ENCODE results near the gene SETD1A.

Gene SETD1A

DNA sequence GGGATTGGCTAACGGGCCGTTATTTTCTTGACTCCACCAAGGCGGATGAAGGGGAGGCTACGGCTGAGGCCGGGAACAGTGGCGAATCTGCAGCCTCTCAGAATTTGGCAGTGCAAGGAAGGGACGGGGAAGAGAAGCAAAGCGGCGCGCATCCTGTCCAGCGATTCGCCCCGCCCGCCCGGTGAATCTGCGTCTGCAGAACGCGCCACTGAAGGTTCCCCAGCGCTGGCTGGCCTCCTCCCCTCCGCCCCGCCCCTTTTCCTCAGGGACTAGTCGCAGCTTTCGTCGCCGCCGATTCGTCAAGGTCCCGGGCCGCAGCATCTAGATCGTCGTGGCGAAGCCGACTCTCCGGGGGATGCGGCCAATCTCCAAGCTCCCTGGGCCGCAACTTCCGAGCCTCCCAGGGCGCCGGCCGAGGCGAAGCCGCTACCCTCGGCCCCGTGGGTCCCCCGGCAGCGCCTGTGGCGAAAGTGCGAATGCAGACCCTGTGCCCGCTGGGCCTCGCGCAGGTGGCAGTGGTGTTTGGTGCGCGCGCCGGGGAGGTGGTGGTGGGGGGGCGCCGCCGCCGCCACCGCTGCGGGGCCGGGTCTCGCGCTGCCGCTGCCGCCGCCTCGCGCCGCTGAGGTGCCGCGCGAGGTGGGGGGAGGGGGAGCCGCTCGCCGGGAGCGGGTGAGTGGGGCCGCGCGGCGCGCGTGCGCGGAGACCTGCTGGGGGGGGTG is at the start of gene SETD1A:
Gene SETD1A, plus strand, starts transcription at position 299 of the 719 bp plus-strand sequence. CDS start 978 bp downstream, outside the sequence.
- in situ Hi-C loops (cut with MboI; ENCODE audit: low sequenced_read_pairs), result loop anchor here (25.0 kb wide), 1 partner anchor 755 kb away; a partner anchor contains a TSS
- H3K9me3 ChIP-seq, result no peaks in the 10 kb centered on the region

DNA sequence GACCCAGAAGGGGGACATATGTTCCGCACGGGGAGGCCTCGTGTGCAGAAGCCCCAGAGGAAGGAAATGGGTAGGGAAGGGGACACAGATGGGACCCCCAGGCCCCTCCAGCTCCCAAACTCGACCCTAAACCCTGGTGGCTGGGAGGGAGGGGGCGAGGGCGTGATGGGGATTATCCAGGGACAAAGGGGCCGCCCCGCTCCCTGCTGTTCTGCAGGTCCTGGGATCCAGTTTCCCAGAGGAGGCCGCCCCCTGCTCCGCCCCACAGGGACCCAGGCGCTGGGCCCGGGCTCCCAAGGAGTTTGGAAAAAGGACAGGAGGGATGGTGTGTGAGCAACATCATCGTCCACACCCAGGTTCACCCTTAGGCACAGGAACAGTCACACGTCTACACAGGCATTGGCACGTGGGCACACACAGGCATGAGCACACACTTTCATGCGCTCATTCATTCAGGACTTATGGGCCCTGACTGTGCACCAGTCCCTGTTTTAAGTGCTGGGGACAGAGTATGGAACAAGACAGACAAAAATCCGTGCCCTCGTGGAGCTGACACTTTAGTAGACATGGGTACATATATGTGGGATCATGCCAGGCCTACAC is 47.0 kb upstream of the SETD1A start:
- no peaks in the 10 kb centered on the region for H3K36me3 ChIP-seq (replicated peaks)
- H3K4me1 ChIP-seq, result peaks cover 4% of the 10 kb centered on the region; the same call in 1 of the 2 replicates
- DNase-seq (ENCODE audit: low spot score in 2 of 2), result peak in 1 of 2 experiments; percentile 35
- H3K9me3 ChIP-seq, result no peaks in the 10 kb centered on the region
- in situ Hi-C loops (cut with MboI; ENCODE audit: low sequenced_read_pairs), result loop anchor here (25.0 kb wide), 1 partner anchor 523 kb away; the partner anchor contains the start of genes SEPTIN1 and ZNF48
- no peaks in the 10 kb centered on the region for H3K27me3 ChIP-seq (ENCODE audit: low read depth)
- H3K4me3 ChIP-seq, result no peak overlapping the region

More for the DNA sequence above, at the start of gene SETD1A:
- peak; percentile 89 to 98 for DNase-seq (ENCODE audit: low spot score in 2 of 2)
- peaks cover 14% of the 10 kb centered on the region for H3K4me1 ChIP-seq
- H3K36me3 ChIP-seq (replicated peaks), result peaks cover 38% of the 10 kb centered on the region
- H3K4me3 ChIP-seq, result peak within 1 kb of the TSS; percentile 100
- no peaks in the 10 kb centered on the region for H3K27me3 ChIP-seq (ENCODE audit: low read depth)

DNA sequence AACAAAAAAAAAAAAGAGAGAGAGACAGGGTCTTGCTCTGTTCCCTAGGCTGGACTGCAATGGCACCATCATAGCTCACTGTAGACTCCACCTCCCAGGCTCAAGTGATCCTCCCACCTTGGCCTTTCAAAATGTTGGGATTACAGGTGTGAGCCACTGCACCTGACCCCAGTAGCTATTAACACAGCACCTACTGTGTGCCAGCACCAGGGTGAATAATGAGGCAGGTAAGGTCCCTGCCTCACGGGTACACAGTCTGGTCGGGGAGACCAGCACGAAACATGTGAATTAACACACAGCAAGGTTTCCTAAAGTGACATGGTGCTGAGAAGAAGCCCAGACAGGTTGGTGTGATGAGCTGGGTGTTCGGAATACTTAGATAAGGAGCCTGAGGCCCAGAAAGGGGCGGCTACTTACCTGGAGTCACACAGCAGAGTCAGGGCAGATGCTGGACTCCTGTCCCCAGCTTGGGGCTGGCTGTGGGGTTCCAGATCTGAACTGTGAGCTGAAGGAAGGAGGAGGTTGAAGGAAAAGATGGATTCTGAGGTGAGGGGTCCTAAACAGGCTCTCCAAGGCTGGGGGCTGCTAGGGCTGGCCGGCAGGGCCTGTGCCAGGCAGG is 44.7 kb upstream of the SETD1A start:
- in situ Hi-C loops (cut with MboI; ENCODE audit: low sequenced_read_pairs), result loop anchor here (25.0 kb wide), 1 partner anchor 526 kb away; the partner anchor contains the start of genes SEPTIN1 and ZNF48
- Histone ChIP-seq H3K4me1 (no peaks in the 10 kb centered on the region), H3K27me3 (ENCODE audit: low read depth) (no peaks in the 10 kb centered on the region), H3K4me3 (no peak overlapping the region), H3K9me3 (no peaks in the 10 kb centered on the region), H3K36me3 (replicated peaks) (no peaks in the 10 kb centered on the region)
- DNase-seq (ENCODE audit: low spot score in 2 of 2), result no peak

DNA sequence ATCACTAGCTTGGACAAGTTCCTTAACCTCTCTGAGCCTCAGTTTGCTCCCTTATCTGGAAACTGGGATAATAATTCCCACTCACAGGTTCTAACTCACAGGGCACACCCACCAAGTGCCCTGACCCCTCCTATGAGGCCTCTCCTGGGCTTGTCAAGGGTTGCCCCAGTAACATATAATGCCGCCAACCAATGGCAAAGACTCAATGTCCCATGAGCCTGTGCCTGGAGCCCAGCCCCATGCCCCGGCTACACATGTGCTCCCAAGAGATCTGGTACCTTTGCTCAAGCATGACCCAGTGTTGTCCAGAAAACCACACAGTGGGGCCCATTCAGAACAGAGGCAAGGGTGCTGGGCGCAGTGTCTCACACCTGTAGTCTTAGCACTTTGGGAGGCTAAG is 42.7 kb upstream of the SETD1A start:
- H3K27me3 ChIP-seq (ENCODE audit: low read depth), result no peaks in the 10 kb centered on the region
- no peaks in the 10 kb centered on the region for H3K36me3 ChIP-seq (replicated peaks)
- H3K9me3 ChIP-seq, result no peaks in the 10 kb centered on the region
- in situ Hi-C loops (cut with MboI; ENCODE audit: low sequenced_read_pairs), result loop anchor here (5.0 to 25.0 kb wide), 2 partner anchors 73 to 528 kb away; partner anchors contain the start of genes SEPTIN1 and ZNF48
- no peak overlapping the region for H3K4me3 ChIP-seq
- H3K4me1 ChIP-seq, result no peaks in the 10 kb centered on the region
- no peak for DNase-seq (ENCODE audit: low spot score in 2 of 2)

DNA sequence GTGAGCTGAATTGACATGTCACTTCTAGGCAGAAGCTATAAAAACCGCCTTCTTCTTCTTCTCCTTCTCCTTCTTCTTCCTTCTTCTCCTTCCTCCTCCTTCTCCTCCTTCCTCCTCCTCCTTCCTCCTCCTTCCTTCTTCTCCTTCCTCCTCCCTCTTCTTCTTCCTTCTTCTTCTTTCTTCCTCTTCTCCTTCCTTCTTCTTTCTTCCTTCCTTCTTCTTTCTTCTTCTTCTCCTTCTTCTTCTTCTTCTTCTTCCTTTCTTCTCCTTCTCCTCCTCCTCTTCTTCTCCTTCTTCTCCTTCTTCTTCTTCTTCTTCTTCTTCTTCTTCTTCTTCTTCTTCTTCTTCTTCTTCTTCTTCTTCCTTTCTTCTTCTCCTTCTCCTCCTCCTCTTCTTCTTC is 38.9 kb upstream of the SETD1A start:
- Histone ChIP-seq H3K4me1 (no peaks in the 10 kb centered on the region), H3K9me3 (no peaks in the 10 kb centered on the region), H3K4me3 (no peak overlapping the region), H3K36me3 (replicated peaks) (no peaks in the 10 kb centered on the region), H3K27me3 (ENCODE audit: low read depth) (no peaks in the 10 kb centered on the region)
- in situ Hi-C loops (cut with MboI; ENCODE audit: low sequenced_read_pairs), result loop anchor here (5.0 to 25.0 kb wide), 2 partner anchors 76 to 531 kb away; partner anchors contain the start of genes SEPTIN1 and ZNF48
- no peak for DNase-seq (ENCODE audit: low spot score in 2 of 2)

GRCh38 chr16:30920891-30921290 is 36.7 kb upstream of the SETD1A start:
- Histone ChIP-seq H3K36me3 (replicated peaks) (no peaks in the 10 kb centered on the region), H3K27me3 (ENCODE audit: low read depth) (no peaks in the 10 kb centered on the region), H3K4me3 (no peak overlapping the region), H3K4me1 (no peaks in the 10 kb centered on the region; the same call in 1 of the 2 replicates), H3K9me3 (no peaks in the 10 kb centered on the region)
- DNase-seq (ENCODE audit: low spot score in 2 of 2), result no peak
- in situ Hi-C loops (cut with MboI; ENCODE audit: low sequenced_read_pairs), result loop anchor here (25.0 kb wide), 1 partner anchor 534 kb away; the partner anchor contains the start of genes SEPTIN1 and ZNF48

- in situ Hi-C loops (cut with MboI; ENCODE audit: low sequenced_read_pairs), result loop anchor here (25.0 kb wide), 1 partner anchor 534 kb away; the partner anchor contains the start of genes SEPTIN1 and ZNF48
- H3K27me3 ChIP-seq (ENCODE audit: low read depth), result no peaks in the 10 kb centered on the region
- H3K9me3 ChIP-seq, result no peaks in the 10 kb centered on the region
- H3K36me3 ChIP-seq (replicated peaks), result peaks cover under 1% of the 10 kb centered on the region; the same call in 1 of the 2 replicates
- peak overlapping the region; percentile 51 for H3K4me3 ChIP-seq
- H3K4me1 ChIP-seq, result no peaks in the 10 kb centered on the region; the same call in 1 of the 2 replicates
- DNase-seq (ENCODE audit: low spot score in 2 of 2), result no peak
Measured at GRCh38 chr16:30921459-30921747, 36.2 kb upstream of the SETD1A start.

DNA sequence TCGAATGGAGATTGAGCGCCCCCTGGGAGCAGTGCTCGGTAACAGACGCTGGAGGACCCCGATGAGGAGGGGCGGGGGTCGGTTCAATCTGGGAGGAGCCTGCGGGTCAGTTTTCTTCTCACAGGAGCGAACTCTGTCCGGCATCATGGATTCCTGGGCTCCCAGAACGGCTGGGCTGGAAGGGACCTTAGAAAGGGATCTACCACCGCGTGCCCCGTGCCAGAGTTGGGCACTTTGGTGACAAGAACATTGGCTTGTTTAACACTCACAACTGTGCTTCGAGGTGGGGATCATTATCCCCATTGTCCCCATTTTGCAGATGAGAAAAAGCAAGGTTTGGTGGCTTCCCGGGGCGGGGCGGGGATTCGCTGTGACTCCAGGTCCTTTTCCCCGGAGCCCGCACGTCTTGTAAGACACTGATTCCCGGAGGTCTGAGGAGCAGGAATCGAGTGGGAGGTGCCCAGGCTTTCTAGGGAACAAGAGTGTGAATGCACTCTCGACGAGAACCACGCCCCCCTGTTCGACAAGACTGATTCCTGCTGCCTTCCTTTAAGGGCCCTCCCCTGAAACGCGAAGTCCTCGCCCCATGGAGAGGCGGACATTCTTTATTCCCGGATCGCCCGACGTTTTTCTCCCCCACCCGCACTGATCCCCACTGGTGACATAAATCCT is 35.7 kb upstream of the SETD1A start:
- peak overlapping the region; percentile 51 for H3K4me3 ChIP-seq
- no peaks in the 10 kb centered on the region; the same call in 1 of the 2 replicates for H3K4me1 ChIP-seq
- peaks cover 5% of the 10 kb centered on the region for H3K36me3 ChIP-seq (replicated peaks)
- DNase-seq (ENCODE audit: low spot score in 2 of 2), result peak; percentile 89 to 98
- no peaks in the 10 kb centered on the region for H3K27me3 ChIP-seq (ENCODE audit: low read depth)
- in situ Hi-C loops (cut with MboI; ENCODE audit: low sequenced_read_pairs), result loop anchor here (25.0 kb wide), 1 partner anchor 535 kb away; the partner anchor contains the start of genes SEPTIN1 and ZNF48
- no peaks in the 10 kb centered on the region for H3K9me3 ChIP-seq

- Histone ChIP-seq H3K4me3 (peak overlapping the region; percentile 51), H3K4me1 (no peaks in the 10 kb centered on the region; the same call in 1 of the 2 replicates), H3K27me3 (ENCODE audit: low read depth) (no peaks in the 10 kb centered on the region), H3K9me3 (no peaks in the 10 kb centered on the region), H3K36me3 (replicated peaks) (peaks cover 11% of the 10 kb centered on the region)
- in situ Hi-C loops (cut with MboI; ENCODE audit: low sequenced_read_pairs), result loop anchor here (25.0 kb wide), 1 partner anchor 535 kb away; the partner anchor contains the start of genes SEPTIN1 and ZNF48
- peak; percentile 99 to 100 for DNase-seq (ENCODE audit: low spot score in 2 of 2)
Measured at GRCh38 chr16:30922420-30922959, 35.1 kb upstream of the SETD1A start.

DNA sequence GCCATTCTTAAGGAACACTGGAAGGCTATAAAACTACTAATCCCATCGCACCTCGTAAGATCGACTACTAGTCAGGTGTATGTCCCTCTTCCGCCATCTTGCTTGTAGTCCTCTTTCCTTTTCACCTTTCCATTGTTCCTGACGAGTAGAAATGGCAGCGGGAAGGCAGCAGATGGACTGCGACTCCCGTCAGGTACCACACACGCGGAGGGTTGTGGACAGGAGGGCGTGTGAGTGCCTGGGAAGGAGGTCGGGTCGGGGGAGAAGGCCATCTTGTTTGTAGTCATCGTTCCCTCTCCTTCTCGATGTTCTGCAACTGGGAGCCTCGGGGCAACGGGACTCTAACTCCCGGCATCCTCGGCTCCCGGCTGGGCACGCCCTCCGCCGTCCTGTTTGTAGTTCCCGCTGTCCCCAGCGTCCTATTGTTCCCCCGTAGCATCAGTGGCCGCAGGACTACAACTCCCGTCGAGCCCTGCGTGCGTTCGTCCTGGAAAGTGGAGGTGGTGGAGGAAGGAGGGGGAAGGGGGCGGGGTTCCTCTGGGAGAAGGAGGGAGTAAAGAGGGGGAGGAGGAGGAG is 34.5 kb upstream of the SETD1A start:
- peak overlapping the region; percentile 51 for H3K4me3 ChIP-seq
- no peaks in the 10 kb centered on the region for H3K9me3 ChIP-seq
- peak; percentile 100 for DNase-seq (ENCODE audit: low spot score in 2 of 2)
- H3K36me3 ChIP-seq (replicated peaks), result peaks cover 13% of the 10 kb centered on the region
- in situ Hi-C loops (cut with MboI; ENCODE audit: low sequenced_read_pairs), result loop anchor here (25.0 kb wide), 1 partner anchor 536 kb away; the partner anchor contains the start of genes SEPTIN1 and ZNF48
- H3K27me3 ChIP-seq (ENCODE audit: low read depth), result no peaks in the 10 kb centered on the region
- H3K4me1 ChIP-seq, result no peaks in the 10 kb centered on the region; the same call in 1 of the 2 replicates

- Histone ChIP-seq H3K9me3 (no peaks in the 10 kb centered on the region), H3K36me3 (replicated peaks) (peaks cover 16% of the 10 kb centered on the region), H3K27me3 (ENCODE audit: low read depth) (no peaks in the 10 kb centered on the region), H3K4me1 (no peaks in the 10 kb centered on the region; the same call in 1 of the 2 replicates), H3K4me3 (peak within 1 kb of the TSS; percentile 51)
- no peak for DNase-seq (ENCODE audit: low spot score in 2 of 2)
- in situ Hi-C loops (cut with MboI; ENCODE audit: low sequenced_read_pairs), result loop anchor here (25.0 kb wide), 1 partner anchor 536 kb away; the partner anchor contains the start of genes SEPTIN1 and ZNF48
Measured at GRCh38 chr16:30923554-30924075, 33.9 kb upstream of the SETD1A start, which contains the start of gene FBXL19. Gene FBXL19 (plus strand): TSS chr16:30923572. CDS start chr16:30925755, 2,183 bp downstream.
